ENCODE results near the gene DLG1. TPM values are rescaled to one million over a fixed set of nuclear protein-coding genes. Genes with fewer than 3 reads are reported as not detected.

Gene DLG1
- polyA plus RNA-seq, 1 donor from 2014 or later, result 43.9 TPM

GRCh38 chr3:197345390-197345789 lies 47.0 kb upstream of the DLG1 start:
- Histone ChIP-seq H3K4me3 (ENCODE audit: low read length) (no peak overlapping the region), H3K9me3 (ENCODE audit: low read length) (no peaks in the 10 kb centered on the region), H4K20me1 (ENCODE audit: insufficient read depth) (no peaks in the 10 kb centered on the region), H3K4me2 (ENCODE audit: low read length) (no peak overlapping the region), H3K27ac (ENCODE audit: low read length) (no peak overlapping the region), H3K9ac (ENCODE audit: low read length) (no peak overlapping the region), H3K9me2 (ENCODE audit: insufficient read depth, low read length) (no peaks in the 10 kb centered on the region), H3K79me2 (replicated peaks; ENCODE audit: insufficient read depth, low read length) (no peaks in the 10 kb centered on the region), H2AFZ (ENCODE audit: low read depth, low read length) (no peak overlapping the region), H3K27me3 (ENCODE audit: insufficient read depth, low read depth, low read length) (no peaks in the 10 kb centered on the region), H3F3A (ENCODE audit: insufficient read depth, low read length, poor library complexity, severe bottlenecking) (no peaks in the 10 kb centered on the region), H3K36me3 (ENCODE audit: insufficient read depth, low read length) (no peaks in the 10 kb centered on the region)
- TF ChIP-seq EP300 (conservative IDR thresholded peaks at IDR 0.05; ENCODE audit: poor library complexity, severe bottlenecking), result no peak
- no peak for TF ChIP-seq MXI1 (conservative IDR thresholded peaks at IDR 0.05; ENCODE audit: poor library complexity, severe bottlenecking)

GRCh38 chr3:197344582-197345318 lies 46.3 kb upstream of the DLG1 start:
- no peak for TF ChIP-seq REST (IDR thresholded peaks at IDR 0.05; ENCODE audit: borderline replicate concordance)
- no peak for TF ChIP-seq TAF1 (IDR thresholded peaks at IDR 0.05; ENCODE audit: low read depth)
- TF ChIP-seq MXI1 (conservative IDR thresholded peaks at IDR 0.05; ENCODE audit: poor library complexity, severe bottlenecking), result no peak
- TF ChIP-seq SMC3 (conservative IDR thresholded peaks at IDR 0.05; ENCODE audit: poor library complexity), result no peak
- no peak for TF ChIP-seq EP300 (conservative IDR thresholded peaks at IDR 0.05; ENCODE audit: poor library complexity, severe bottlenecking)
- TF ChIP-seq RAD21 (conservative IDR thresholded peaks at IDR 0.05), result no peak
- TF ChIP-seq POLR2AphosphoS5 (IDR thresholded peaks at IDR 0.05), result no peak

GRCh38 chr3:197343656-197344408 lies 45.4 kb upstream of the DLG1 start:
- Histone ChIP-seq H3K9me3 (ENCODE audit: low read length) (no peaks in the 10 kb centered on the region), H2AFZ (ENCODE audit: low read depth, low read length) (no peak overlapping the region)

More at GRCh38 chr3:197344582-197345318, 46.3 kb upstream of the DLG1 start:
- H3K27me3 ChIP-seq (ENCODE audit: insufficient read depth, low read depth, low read length), result no peaks in the 10 kb centered on the region
- no peaks in the 10 kb centered on the region for H3F3A ChIP-seq (ENCODE audit: insufficient read depth, low read length, poor library complexity, severe bottlenecking)
- H3K27ac ChIP-seq (ENCODE audit: low read length), result no peak overlapping the region
- no peak overlapping the region for H3K4me3 ChIP-seq (ENCODE audit: low read length)
- H3K9ac ChIP-seq (ENCODE audit: low read length), result no peak overlapping the region
- H3K9me3 ChIP-seq (ENCODE audit: low read length), result no peaks in the 10 kb centered on the region
- H3K79me2 ChIP-seq (replicated peaks; ENCODE audit: insufficient read depth, low read length), result no peaks in the 10 kb centered on the region
- no peaks in the 10 kb centered on the region for H3K36me3 ChIP-seq (ENCODE audit: insufficient read depth, low read length)
- no peak overlapping the region for H3K4me2 ChIP-seq (ENCODE audit: low read length)
- H3K9me2 ChIP-seq (ENCODE audit: insufficient read depth, low read length), result no peaks in the 10 kb centered on the region
- no peaks in the 10 kb centered on the region for H4K20me1 ChIP-seq (ENCODE audit: insufficient read depth)
- H2AFZ ChIP-seq (ENCODE audit: low read depth, low read length), result no peak overlapping the region

More at GRCh38 chr3:197343656-197344408, 45.4 kb upstream of the DLG1 start:
- TF ChIP-seq TAF1 (IDR thresholded peaks at IDR 0.05; ENCODE audit: low read depth) (no peak), MXI1 (conservative IDR thresholded peaks at IDR 0.05; ENCODE audit: poor library complexity, severe bottlenecking) (no peak), EZH2 (IDR thresholded peaks at IDR 0.05; ENCODE audit: borderline replicate concordance, insufficient read depth, low read length, poor library complexity, severe bottlenecking) (no peak), CTCF (IDR thresholded peaks at IDR 0.05; ENCODE audit: poor library complexity, severe bottlenecking) (no peak), SMC3 (conservative IDR thresholded peaks at IDR 0.05; ENCODE audit: poor library complexity) (no peak), POLR2AphosphoS5 (IDR thresholded peaks at IDR 0.05) (no peak), RAD21 (conservative IDR thresholded peaks at IDR 0.05) (no peak), REST (IDR thresholded peaks at IDR 0.05; ENCODE audit: borderline replicate concordance) (no peak), EP300 (conservative IDR thresholded peaks at IDR 0.05; ENCODE audit: poor library complexity, severe bottlenecking) (no peak)
- Histone ChIP-seq H3K79me2 (replicated peaks; ENCODE audit: insufficient read depth, low read length) (no peaks in the 10 kb centered on the region), H3K36me3 (ENCODE audit: insufficient read depth, low read length) (no peaks in the 10 kb centered on the region), H3F3A (ENCODE audit: insufficient read depth, low read length, poor library complexity, severe bottlenecking) (no peaks in the 10 kb centered on the region), H4K20me1 (ENCODE audit: insufficient read depth) (no peaks in the 10 kb centered on the region), H3K27me3 (ENCODE audit: insufficient read depth, low read depth, low read length) (no peaks in the 10 kb centered on the region), H3K4me2 (ENCODE audit: low read length) (no peak overlapping the region), H3K27ac (ENCODE audit: low read length) (no peak overlapping the region), H3K9ac (ENCODE audit: low read length) (no peak overlapping the region), H3K9me2 (ENCODE audit: insufficient read depth, low read length) (no peaks in the 10 kb centered on the region), H3K4me3 (ENCODE audit: low read length) (no peak overlapping the region)

All from neural cell (in vitro differentiated cells).